Limb (tissue), 2 donors: ENCODE measurements around the gene TASL.
"Not testable (repeated sequence)": the region's sequence is repeated elsewhere in the genome, so short reads cannot be mapped to it uniquely, and the experiment has no call there.

Experiments used
- DNase-seq, 2 donors: peaks; one replicate each; pipeline ENCODE4 v3.0.0-alpha.2; 2016; ENCODE audit errors: extremely low spot score in 2 of 2

Gene TASL

DNA sequence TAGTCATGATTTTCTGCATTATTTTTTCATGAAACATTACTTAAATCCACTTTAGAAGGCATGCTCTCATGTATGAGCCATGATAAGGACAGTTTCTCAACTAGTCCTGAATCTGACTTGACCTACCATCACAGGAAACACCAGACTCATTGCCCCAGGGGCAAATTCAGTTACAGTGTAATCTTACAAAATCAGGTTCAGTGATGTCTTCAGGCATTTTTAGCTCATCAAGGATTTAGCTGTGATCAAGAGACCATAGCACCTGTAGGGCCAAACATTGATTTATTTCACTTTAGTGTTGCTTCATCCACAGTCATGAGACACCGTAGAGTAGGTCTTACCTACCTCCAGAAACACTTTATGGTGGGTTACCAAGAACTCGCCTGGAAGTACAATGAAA is 3.1 kb upstream of the TASL start:
- DNase-seq = no peak

DNA sequence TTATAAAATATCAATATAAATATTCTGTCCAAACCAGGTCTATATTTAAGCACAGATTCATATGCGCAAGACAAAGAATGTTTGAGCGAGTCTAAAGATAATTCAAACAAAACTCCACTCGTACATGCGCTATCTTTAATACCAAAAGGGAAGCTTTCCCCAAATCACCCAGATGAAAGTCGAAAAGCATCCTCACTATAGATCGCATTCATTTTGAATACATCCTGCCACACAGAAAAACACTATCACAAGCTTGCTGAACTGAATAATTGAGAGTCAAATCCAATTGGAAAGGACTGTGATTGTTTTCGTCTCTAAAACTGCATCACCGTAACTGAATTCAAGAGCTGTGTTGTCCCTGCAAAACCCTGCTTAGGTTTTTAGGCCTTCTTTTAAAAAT is 685 bp downstream of the TASL start:
- no peak for DNase-seq

DNA sequence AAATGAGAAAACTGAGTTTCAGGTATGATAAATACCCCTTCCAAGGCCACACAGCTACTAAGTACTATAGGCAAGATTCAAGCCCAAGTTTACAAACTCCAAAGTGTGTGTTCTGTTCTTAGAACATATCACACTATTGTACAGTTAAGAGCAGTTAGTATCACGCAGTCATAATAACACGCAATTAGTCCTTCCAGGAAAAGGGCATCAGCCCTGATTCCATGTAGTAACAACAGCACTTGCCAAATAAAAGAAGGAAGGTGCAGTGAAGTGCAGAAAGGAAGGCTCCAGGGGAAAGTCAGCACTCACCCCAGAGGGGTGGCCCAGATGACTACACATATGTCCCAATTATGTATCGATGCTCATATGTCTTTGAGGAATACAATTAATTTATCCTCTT is 4.4 kb downstream of the TASL start:
- DNase-seq = no peak

DNA sequence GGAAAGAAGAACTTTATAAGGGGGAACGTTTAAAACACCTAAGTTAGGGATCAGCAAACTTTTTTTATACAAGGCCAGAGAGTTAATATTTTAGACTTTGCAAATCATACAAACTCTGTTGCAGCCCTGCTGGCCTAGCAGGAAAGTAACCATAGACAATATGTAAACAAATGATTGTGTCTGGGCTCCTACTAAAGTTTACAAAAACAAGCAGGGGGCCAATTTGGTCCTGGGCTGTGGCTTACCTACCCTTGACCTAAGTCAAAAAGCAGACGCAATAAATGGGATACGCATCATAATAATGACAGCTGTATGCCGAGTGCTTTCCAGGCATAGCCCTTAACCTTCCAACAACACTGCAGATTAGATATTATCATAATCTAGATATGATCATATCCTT is 4.9 kb downstream of the TASL start:
- DNase-seq = no peak

DNA sequence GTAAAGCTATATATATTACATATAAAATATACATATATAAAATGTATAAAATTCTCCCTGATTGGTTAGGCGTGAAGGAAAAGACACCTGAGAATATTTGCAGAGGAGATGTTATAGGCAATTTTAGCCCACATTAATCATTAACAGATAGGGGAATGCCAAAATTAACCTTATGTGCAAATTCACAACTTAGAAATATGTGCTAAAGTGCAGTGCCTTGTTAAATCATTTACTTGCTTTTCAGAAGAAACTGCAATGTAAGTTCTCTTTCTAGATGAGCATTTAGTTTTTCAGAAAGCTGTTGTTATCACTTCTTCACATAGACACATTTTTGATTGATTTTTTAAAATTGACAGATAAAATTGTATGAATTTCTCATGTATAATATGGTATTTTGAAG is 5.6 kb downstream of the TASL start:
- no peak for DNase-seq

DNA sequence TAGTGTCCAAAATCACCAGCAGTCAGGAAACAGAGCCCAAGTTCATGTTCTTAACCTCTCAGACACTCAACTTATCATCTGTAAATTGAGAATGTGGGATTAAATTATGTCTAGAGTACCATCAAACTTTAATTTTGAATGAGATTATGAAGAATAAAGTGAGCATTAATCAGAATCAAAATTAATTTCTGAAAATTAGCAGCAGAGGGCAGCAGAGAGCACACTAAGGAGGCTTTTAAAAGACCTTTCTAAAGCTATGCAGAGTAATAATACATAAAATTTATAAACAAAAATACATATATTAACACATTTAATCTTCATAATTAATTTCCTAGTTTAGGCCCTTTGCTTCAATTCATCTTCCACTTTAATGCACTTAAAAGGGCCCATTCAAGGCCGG is 7.1 kb downstream of the TASL start:
- no peak for DNase-seq

DNA sequence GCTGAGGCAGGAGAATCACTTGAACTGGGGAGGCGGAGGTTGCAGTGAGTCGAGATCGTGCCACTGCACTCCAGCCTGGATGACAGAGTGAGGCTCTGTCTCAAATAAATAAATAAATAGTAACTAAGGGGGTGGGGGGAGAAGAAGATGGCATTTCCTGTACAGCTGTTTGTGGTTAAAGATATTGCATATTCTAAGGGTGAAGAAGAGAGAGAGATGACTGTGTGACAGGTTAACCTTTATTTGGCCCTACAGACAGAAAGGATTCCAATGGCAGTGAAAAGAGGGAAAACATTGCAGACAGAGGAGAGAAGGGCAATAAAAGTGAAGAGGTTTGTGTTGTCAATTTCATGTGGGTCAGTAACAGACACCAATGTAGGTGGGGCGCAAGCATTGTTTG is 9.4 kb downstream of the TASL start:
- DNase-seq = no peak

DNA sequence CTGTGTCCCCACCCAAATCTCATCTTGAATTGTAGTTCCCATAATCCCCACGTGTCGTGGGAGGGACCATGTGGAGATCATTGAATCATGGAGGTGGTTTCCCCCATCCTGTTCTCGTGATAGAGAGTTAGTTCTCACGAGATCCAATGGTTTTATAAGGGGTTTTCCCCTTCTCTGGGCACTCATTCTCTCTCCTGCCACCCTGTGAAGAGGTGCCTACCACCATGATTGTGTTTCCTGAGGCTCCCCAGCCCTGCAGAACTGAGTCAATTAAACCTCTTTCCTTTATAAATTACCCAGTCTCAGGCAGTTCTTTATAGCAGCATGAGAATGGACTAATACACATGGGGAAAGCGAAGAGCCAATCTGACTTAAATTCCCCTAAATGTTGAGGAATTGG is 14.5 kb downstream of the TASL start:
- DNase-seq = not testable (repeated sequence)

DNA sequence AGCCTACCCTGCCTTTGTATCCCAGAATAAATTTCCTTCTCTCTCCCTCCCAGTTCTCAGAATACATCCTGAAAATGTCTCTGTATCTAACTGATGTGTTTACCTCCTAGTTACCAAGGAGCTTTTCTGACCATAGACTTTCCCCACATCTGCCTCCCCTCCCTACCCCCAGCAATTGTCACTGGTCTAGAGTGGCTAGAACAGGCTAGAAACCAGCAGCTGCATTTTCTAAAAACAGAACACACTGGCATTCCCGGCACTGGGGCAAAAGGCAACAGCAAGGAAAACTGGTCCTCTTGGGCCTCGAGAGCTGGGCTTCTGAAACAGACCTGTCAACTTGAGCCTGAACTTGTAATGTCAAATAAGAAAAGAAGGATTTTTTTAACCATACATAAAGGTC is 16.4 kb downstream of the TASL start:
- DNase-seq = no peak

DNA sequence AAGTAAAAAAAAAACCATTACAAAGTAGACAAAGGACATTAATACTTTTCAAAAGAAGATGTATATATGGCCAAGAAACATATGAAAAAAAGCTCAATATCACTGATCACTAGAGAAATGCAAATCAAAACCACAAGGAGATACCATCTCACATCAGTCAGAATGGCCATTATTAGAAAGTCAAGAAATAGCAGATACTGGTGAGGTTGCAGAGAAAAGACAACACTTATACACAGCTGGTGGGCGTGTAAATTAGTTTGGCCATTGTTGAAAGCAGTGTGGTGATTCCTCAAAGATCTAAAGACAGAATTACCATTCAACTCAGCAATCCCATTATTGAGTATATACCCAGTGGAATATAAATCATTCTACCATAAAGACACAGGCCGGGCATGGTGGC is 39.3 kb downstream of the TASL start:
- DNase-seq = no peak

DNA sequence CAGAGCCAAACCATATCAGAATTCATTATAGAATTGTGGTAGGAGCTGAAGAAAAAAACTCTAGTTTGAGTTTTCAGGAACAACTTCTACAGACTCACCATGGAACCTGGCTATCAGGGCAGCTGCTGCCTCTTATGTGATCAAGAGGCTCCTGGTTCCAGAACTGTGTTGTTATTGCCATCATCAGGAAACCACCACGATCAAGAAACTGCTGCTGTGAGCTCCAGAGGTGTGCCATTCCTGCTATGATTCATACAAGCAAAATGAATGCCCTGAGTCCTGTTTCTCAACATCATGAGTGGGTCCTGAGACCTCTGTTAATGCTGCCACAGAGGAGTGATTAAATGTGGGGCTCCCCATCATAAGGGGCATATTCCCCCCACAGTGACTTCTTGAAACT is 43.7 kb downstream of the TASL start:
- no peak for DNase-seq

DNA sequence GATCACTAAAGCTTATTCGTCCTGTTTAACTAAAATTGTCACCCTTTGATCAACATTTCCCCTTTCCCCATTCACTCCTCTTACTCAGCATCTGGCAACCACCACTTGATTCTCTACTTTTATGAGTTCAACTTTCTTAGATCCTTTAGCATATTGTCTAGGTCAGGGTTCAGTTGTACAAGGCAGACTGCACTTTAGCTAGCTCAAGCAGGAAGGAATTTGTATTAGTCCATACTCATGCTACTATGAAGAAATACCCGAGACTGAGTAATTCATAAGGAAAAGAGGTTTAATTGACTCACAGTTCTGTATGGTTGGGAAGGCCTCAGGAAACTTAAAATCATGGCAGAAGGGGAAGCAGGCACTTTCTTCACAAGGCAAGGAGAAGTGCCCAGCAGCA is 44.3 kb downstream of the TASL start:
- no peak for DNase-seq

DNA sequence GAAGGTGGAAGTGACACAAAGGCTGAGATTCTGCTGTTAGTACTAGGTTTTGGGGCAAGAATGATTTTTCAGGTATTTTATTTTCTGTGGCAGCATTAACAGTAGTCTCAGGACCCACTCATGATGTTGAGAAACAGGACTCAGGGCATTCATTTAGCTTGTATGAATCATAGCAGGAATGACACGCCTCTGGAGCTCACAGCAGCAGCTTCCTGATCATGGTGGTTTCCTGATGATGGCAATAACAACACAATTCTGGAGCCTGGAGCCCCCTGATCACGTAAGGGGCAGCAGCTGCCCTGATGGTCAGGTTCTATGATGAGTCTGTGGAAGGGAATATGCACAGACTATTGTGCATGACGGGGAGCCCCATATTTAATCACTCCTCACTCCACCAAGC is 47.0 kb downstream of the TASL start:
- no peak for DNase-seq

DNA sequence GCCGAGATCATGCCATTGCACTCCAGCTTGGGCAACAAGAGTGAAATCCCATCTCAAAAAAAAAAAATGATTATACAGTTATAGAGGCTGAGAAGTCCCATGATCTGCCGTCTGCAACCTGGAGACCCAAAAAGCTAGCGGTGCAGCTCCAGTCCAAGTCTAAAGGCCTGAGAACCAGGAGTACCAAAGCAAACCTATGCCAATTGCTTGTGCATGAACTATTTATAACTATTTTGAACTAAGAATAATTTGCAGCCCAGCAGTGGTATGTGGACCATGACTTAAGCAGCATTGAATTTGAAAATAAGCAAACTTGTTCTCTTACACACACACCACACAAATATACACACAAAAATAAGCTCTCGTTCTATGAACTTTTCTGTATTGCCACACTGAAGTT is 51.8 kb downstream of the TASL start:
- DNase-seq = no peak

DNA sequence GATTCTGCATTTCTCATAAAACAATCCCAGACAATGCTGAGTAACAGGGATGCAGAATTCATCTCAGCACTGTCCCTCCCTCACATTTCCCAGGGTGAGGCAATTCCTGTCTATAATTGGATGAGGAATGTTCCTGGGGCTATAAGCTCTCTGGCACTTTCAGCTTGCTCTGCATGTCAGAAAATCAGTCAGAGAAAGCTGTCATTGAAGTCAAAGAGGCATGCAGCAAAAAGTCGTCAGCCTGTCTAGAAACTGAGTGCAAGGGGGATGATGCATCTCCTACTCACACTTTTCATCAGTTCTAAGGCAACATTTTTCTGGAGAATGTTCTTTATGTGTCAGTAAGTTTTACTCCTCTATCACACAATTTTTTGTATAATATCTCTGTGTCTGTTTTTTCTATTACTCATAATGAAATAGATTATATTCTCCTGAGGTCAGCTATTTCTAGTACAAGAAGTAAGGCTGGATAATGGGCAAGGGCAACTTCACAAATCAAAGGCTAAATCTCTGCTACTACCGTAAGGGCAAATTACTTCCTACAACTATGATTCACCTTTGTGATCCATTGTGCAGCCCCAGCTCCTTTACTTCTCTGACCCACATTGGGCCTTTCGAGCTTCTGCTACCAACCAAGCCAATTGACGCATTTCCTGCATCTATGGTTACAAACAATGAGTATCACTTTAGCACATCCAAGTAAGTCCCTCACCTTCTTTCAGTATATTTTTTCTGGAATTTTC is 56.0 kb downstream of the TASL start:
- no peak for DNase-seq

DNA sequence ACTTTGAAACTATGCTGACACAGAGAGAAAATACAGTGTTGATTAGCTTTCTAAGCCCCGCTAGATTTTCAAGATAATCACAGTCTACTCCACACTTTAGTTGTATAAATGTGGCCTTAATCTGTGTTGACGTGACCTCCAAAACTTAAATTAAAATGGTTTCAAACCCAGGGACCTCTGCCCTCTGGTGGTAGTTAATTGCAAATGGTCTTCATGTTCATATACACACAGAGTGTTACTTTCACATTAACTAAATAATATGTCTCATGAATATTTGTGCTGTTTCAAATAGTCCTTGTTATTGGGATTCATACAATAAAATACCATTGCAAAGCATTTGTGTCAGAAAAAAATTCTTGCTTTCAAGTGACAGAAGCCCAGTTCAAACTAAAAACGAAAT is 64.3 kb downstream of the TASL start:
- DNase-seq = no peak
